CD4-positive, alpha-beta T cell (primary cell): Measurements from ENCODE around the gene HIVEP3. TPM values are rescaled to one million over a fixed set of nuclear protein-coding genes. Genes with fewer than 3 reads are reported as not detected.

Source experiments
- ATAC-seq: fragments of 200-7000 bp; cut with Tn5 transposase; one replicate; pipeline ENCODE4 v1.10.0; 2022; ENCODE audit warnings: mild to moderate bottlenecking; ENCODE audit not compliant: poor library complexity
- CTCF ChIA-PET: fragments of 350-600 bp; sonication (Branson Sonifier 250); formaldehyde crosslinking; loops from one replicate; lab custom pipeline; 2021; ENCODE audit warnings: antibody characterized with exemption, inconsistent platforms; lab: Charles Lee
- POLR2A ChIA-PET: fragments of 350-600 bp; sonication (Branson Sonifier 250); formaldehyde crosslinking; loops from one replicate; lab custom pipeline; 2021; ENCODE audit warnings: antibody characterized with exemption, inconsistent platforms; lab: Charles Lee
- DNase-seq, 14 experiments: peaks; one replicate each; pipeline ENCODE4 v3.0.0-alpha.2; 2013 to 2020; ENCODE audit warnings: mixed read lengths in 2 of 14
- H3K27ac ChIP-seq, 2 donors: one replicate each; pipeline versions ENCODE4 v1.5.1 to v1.7.0; 2013; ENCODE audit warnings: low read length in 2 of 2, low read depth in 1 of 2, mild to moderate bottlenecking in 1 of 2
- H3K27me3 ChIP-seq, 2 experiments: 1 replicate in 1 of 2; 2 replicates in 1 of 2; pipeline versions ENCODE4 v1.6.1 to v1.7.0; 2013; ENCODE audit warnings: low read length in 2 of 2, control low read depth in 1 of 2, mild to moderate bottlenecking in 1 of 2, moderate library complexity in 1 of 2; ENCODE audit not compliant: insufficient read depth in 2 of 2, control insufficient read depth in 1 of 2
- H3K36me3 ChIP-seq: one replicate; pipeline ENCODE4 v1.6.1; 2013; ENCODE audit warnings: low read length, control low read depth; ENCODE audit not compliant: insufficient read depth
- H3K4me1 ChIP-seq: one replicate; pipeline ENCODE4 v1.6.1; 2013; ENCODE audit warnings: low read length, control low read depth; ENCODE audit not compliant: insufficient read depth
- H3K4me3 ChIP-seq: one replicate; pipeline ENCODE4 v1.5.1; 2013; ENCODE audit warnings: mild to moderate bottlenecking, low read length, moderate library complexity
- H3K9me3 ChIP-seq, 2 experiments: 1 replicate in 1 of 2; 2 replicates in 1 of 2; pipeline versions ENCODE4 v1.6.1 to v1.7.0; 2013; ENCODE audit warnings: low read length in 2 of 2, mild to moderate bottlenecking in 2 of 2, control low read depth in 1 of 2, moderate library complexity in 1 of 2; ENCODE audit not compliant: control insufficient read depth in 1 of 2, insufficient read depth in 1 of 2
- H3K27ac Mint-ChIP-seq: one replicate; pipeline ENCODE4 v1.8.0; 2020; ENCODE audit warnings: mixed read lengths
- H3K27me3 Mint-ChIP-seq: one replicate; pipeline ENCODE4 v1.8.0; 2021; ENCODE audit warnings: mixed read lengths
- H3K36me3 Mint-ChIP-seq: one replicate; pipeline ENCODE4 v1.8.0; 2021; ENCODE audit warnings: low read depth, mixed read lengths
- H3K4me1 Mint-ChIP-seq: one replicate; pipeline ENCODE4 v1.8.0; 2021; ENCODE audit warnings: low read depth, mixed read lengths
- H3K4me3 Mint-ChIP-seq: one replicate; pipeline ENCODE4 v1.8.0; 2020; ENCODE audit warnings: mild to moderate bottlenecking, mixed read lengths
- H3K9me3 Mint-ChIP-seq: one replicate; pipeline ENCODE4 v1.8.0; 2020; ENCODE audit warnings: mixed read lengths
- CTCF ChIP-seq: fragments of 200-600 bp; IDR thresholded peaks from one replicate; pipeline ENCODE4 v1.8.0; 2022; ENCODE audit warnings: antibody characterized with exemption, mild to moderate bottlenecking
- intact Hi-C, 2 experiments: fragments of 100-400 bp; cut with DNase I in 1 of 2; cut with micrococcal nuclease in 1 of 2; formaldehyde crosslinking; loops; one replicate each; pipeline versions ENCODE4 v1.15.1 to v1.9.0; 2023 to 2025; cut with DNase I, micrococcal nuclease
- total RNA-seq, 174 experiments: library from RNA in 2 of 174; stranded (reverse) in 2 of 174; gene quantifications; one replicate each; pipeline ENCODE4 v1.2.3 and lab custom pipeline; 2021 to 2026

Gene HIVEP3
- total RNA-seq, 2 experiments from 2014 or later, result 5.1 to 5.4 TPM

- H3K4me3 Mint-ChIP-seq, result no peak overlapping the region
- TF ChIP-seq CTCF, result no peak
- H3K27me3 ChIP-seq, result no peaks in the 10 kb centered on the region
- H3K27me3 Mint-ChIP-seq, result no peaks in the 10 kb centered on the region
- no peak overlapping the region for H3K27ac Mint-ChIP-seq
- DNase-seq (no peak), ATAC-seq (no peak)
- H3K9me3 Mint-ChIP-seq, result no peaks in the 10 kb centered on the region
- POLR2A ChIA-PET, result no interaction called here
- H3K9me3 ChIP-seq, result peaks cover 0 to 8% of the 10 kb centered on the region in 2 experiments
- no peak overlapping the region for H3K27ac ChIP-seq
- peaks cover 42% of the 10 kb centered on the region for H3K4me1 ChIP-seq
- intact Hi-C loops, result no loop called here
- H3K4me3 ChIP-seq, result no peak overlapping the region
- no peaks in the 10 kb centered on the region for H3K36me3 Mint-ChIP-seq
- H3K4me1 Mint-ChIP-seq, result peaks cover 30% of the 10 kb centered on the region
- CTCF ChIA-PET, result no interaction called here
- no peaks in the 10 kb centered on the region for H3K36me3 ChIP-seq
Measured at GRCh38 chr1:41788427-41788826, 130.3 kb downstream of the HIVEP3 start.

GRCh38 chr1:41784531-41785274 is 134.0 kb downstream of the HIVEP3 start:
- TF ChIP-seq CTCF, result no peak
- Histone ChIP-seq H3K27ac (no peak overlapping the region), H3K9me3 (peaks cover 0 to 8% of the 10 kb centered on the region in 2 experiments), H3K27me3 (no peaks in the 10 kb centered on the region), H3K4me3 (no peak overlapping the region), H3K36me3 (no peaks in the 10 kb centered on the region), H3K4me1 (peaks cover 11% of the 10 kb centered on the region)
- Mint-ChIP-seq H3K4me3 (no peak overlapping the region), H3K27me3 (no peaks in the 10 kb centered on the region), H3K27ac (no peak overlapping the region), H3K9me3 (no peaks in the 10 kb centered on the region), H3K36me3 (no peaks in the 10 kb centered on the region), H3K4me1 (no peaks in the 10 kb centered on the region)
- no peak for DNase-seq
- CTCF ChIA-PET, result no interaction called here
- intact Hi-C loops, result no loop called here
- ATAC-seq, result no peak
- POLR2A ChIA-PET, result no interaction called here

GRCh38 chr1:41783189-41783639 is 135.5 kb downstream of the HIVEP3 start:
- intact Hi-C loops, result no loop called here

More at GRCh38 chr1:41783189-41783639, 135.5 kb downstream of the HIVEP3 start:
- Mint-ChIP-seq H3K27ac (no peak overlapping the region), H3K4me1 (no peaks in the 10 kb centered on the region), H3K36me3 (no peaks in the 10 kb centered on the region), H3K9me3 (no peaks in the 10 kb centered on the region), H3K4me3 (no peak overlapping the region), H3K27me3 (no peaks in the 10 kb centered on the region)
- ChIA-PET CTCF (interaction anchor here (0.6 kb wide), 1 partner anchor 642 kb away, joined by 4 read pairs; no protein-coding TSS in a partner anchor), POLR2A (no interaction called here)
- Histone ChIP-seq H3K27ac (no peak overlapping the region), H3K4me1 (peaks cover 9% of the 10 kb centered on the region), H3K27me3 (no peaks in the 10 kb centered on the region), H3K36me3 (no peaks in the 10 kb centered on the region), H3K9me3 (peaks cover 0 to 8% of the 10 kb centered on the region in 2 experiments), H3K4me3 (no peak overlapping the region)
- ATAC-seq (no peak), DNase-seq (peak in 2 of 14 experiments; percentile 39 to 56)
- no peak for TF ChIP-seq CTCF
